ENCODE measurements around the gene SLC35C1. TPM values are rescaled to one million over a fixed set of nuclear protein-coding genes. Genes with fewer than 3 reads are reported as not detected.

SLC35C1 gene
- total and polyA plus RNA-seq, 9 of the 15 experiments (the other 6 are each of a cell fraction or from before 2014, with no cell fraction given), result 0.65 to 13.1 (median 2.4) TPM

GRCh38 chr11:45846974-45847910 lies 42.3 kb downstream of the SLC35C1 start, which contains the start of gene CRY2 (continued):
- TF ChIP-seq ZBTB11 (CRISPR knock-in tag; IDR thresholded peaks at IDR 0.05) (peak in 1 of 3 experiments; percentile 82; a peak in 2 of 6 replicates), ZNF449 (CRISPR knock-in tag; IDR thresholded peaks at IDR 0.05) (no peak), CEBPZ (IDR thresholded peaks at IDR 0.05; ENCODE audit: borderline replicate concordance, low read depth, low read length) (no peak), SP1 (CRISPR knock-in tag; IDR thresholded peaks at IDR 0.05) (peak; percentile 99), MYBL2 (IDR thresholded peaks at IDR 0.05; ENCODE audit: low read depth) (no peak), MYBL2 (CRISPR knock-in tag; IDR thresholded peaks at IDR 0.05; ENCODE audit: borderline replicate concordance) (no peak), MEIS2 (IDR thresholded peaks at IDR 0.05; ENCODE audit: partially characterized antibody) (peak; percentile 52), IRF9 (tag; IDR thresholded peaks at IDR 0.05) (no peak), FOXJ3 (CRISPR knock-in tag; IDR thresholded peaks at IDR 0.05) (no peak), CCAR2 (IDR thresholded peaks at IDR 0.05; ENCODE audit: low read depth, low read length) (no peak), ARID3B (CRISPR knock-in tag; IDR thresholded peaks at IDR 0.05; ENCODE audit: borderline replicate concordance) (0 out of 2 replicates have a peak, but pooled peaks have one; percentile 53)

Measured in K562 (cell line).